GM15510 (cell line): ENCODE measurements around the gene PLEKHN1.
A peak's percentile ranks its signal among the peaks of the same experiment; 100 is the strongest.

Experiments
- POLR2A ChIP-seq: IDR thresholded peaks from 3 replicates; pipeline ENCODE4 v1.6.1; 2011; ENCODE audit warnings: borderline replicate concordance; ENCODE audit not compliant: insufficient read length; ENCODE audit errors: extremely low read depth

PLEKHN1 gene

GRCh38 chr1:1011396-1011949 lies 45.2 kb downstream of the PLEKHN1 start:
- no peak for TF ChIP-seq POLR2A

DNA sequence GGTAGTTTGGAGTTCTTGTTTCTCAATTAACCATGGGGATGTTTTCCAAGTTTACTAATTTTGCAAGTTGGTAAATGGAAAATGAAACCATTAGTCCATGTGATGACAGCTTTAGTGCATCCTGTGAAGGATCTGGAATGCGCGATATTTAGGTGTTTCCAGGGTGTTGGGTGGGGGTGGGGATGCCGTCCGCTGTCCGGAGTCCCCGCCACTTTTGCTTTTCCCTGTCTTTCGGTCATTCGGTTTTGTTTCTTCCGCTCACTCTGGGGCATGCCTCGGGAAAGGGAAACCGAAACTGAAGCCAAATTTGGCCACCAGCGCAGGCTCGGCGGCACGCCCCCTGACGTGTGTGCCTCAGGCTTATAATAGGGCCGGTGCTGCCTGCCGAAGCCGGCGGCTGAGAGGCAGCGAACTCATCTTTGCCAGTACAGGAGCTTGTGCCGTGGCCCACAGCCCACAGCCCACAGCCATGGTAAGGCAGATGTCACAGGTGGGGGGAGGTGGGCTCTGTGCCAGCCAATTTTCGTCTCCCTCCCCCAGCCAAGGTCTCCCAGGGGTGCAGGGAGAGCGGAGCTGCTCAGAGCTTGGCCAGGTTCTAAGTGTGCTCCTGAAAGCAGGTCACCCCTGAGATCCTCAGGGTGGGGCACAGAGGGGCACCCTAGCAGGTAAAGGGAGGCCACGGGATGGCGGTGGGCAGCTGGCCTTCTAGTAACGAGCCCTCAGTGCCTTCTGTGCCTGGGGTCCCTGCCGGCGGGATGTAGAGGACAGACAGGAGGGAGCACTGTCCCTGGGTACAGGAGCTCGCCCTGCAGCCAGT lies 47.0 kb downstream of the PLEKHN1 start, which contains the start of gene ISG15:
ISG15 (plus strand) TSS at position 393 of the 817 bp plus-strand sequence; CDS start at position 470, 77 bp downstream.
- peak; percentile 95 for TF ChIP-seq POLR2A

GRCh38 chr1:1013922-1014648 lies 47.8 kb downstream of the PLEKHN1 start:
- peak; percentile 15 for TF ChIP-seq POLR2A

GRCh38 chr1:1014799-1015681 lies 48.8 kb downstream of the PLEKHN1 start:
- TF ChIP-seq POLR2A: no peak

DNA sequence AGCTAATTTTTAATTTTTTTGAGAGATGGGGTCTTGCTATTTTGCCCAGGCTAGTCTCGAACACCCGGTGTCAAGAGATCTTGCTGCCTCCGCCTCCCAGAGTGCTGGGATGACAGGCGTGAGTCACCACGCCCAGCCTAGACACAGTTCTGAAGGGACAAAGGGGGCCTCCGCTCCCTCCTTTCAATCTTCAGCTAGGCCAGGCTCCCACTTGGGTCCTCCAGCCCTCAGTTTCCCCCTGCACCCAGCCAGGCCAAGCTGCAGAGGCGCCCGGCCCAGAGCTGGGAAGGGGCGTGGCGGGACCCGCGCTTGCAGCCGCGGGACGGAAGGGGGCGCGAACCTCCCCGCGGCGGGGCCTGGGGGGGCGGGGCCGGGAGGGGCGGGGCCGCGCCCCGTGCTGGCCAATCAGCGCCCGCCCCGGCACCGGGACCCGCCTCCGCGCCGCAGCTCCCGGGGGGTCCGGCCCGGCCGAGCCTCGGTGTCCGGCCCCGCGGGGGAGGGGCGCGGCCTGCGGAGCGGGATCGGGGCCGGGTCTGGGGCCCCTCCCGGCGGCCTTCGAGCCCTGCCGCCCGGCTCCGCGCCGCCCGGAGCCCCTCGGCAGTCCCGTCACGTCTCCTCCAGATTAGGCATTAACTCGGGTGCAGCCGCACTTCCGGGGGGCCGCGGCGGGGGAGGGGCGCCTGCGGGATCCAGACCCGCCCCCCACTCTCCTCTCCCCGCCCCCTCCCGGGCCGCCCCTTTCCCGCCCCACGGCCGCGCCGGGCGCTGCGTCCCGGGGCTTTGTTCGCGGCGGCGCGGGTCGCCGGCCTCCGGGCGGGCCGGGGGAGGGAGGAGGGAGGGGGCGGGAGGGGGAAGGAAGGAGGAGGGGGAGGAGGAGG lies 53.1 kb downstream of the PLEKHN1 start:
- peak; percentile 14 for TF ChIP-seq POLR2A

DNA sequence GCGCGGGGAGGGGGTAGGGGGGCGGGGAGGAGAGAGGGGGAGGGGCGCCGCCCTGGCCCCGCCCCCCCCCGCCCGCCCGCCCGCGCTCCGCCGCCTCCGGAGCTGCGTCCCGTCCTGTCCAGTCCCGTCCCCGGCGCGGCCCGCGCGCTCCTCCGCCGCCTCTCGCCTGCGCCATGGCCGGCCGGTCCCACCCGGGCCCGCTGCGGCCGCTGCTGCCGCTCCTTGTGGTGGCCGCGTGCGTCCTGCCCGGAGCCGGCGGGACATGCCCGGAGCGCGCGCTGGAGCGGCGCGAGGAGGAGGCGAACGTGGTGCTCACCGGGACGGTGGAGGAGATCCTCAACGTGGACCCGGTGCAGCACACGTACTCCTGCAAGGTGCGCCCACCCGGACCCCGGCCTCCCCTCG lies 53.7 kb downstream of the PLEKHN1 start, which contains the start of gene AGRN:
AGRN (plus strand) TSS at position 121 of the 405 bp plus-strand sequence; CDS start at position 174, 53 bp downstream.
- TF ChIP-seq POLR2A: peak; percentile 55

DNA sequence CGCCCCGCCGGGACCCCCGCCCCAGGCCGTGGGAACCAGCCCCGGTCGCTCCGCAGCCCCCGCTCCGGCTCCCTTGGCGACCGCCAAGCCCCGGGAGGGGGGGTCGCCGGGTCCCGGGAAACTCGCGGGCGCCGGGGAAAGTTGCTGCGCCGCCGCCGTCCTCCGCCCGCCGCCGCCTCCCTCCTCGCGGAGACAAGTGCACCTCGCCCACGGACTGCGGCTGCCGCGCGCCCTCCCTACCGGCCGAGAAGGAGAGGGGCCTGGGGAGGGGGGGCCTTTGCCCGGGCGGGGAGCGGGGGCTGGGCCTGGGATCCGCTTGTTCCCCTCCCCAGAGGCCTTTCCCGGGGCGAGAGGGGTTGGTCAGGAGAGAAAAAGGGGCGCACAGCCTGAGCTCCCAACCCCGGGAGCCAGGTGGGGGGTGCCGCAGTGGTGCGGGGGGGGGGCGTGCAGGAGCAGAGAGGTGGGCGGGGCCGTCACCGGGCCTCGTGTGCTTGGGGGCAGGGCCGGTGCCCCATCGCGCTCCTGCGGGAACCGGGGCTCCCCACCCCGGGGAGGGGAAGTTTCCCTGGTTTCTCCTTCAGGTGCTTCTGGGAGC lies 54.2 kb downstream of the PLEKHN1 start:
- TF ChIP-seq POLR2A: no peak

DNA sequence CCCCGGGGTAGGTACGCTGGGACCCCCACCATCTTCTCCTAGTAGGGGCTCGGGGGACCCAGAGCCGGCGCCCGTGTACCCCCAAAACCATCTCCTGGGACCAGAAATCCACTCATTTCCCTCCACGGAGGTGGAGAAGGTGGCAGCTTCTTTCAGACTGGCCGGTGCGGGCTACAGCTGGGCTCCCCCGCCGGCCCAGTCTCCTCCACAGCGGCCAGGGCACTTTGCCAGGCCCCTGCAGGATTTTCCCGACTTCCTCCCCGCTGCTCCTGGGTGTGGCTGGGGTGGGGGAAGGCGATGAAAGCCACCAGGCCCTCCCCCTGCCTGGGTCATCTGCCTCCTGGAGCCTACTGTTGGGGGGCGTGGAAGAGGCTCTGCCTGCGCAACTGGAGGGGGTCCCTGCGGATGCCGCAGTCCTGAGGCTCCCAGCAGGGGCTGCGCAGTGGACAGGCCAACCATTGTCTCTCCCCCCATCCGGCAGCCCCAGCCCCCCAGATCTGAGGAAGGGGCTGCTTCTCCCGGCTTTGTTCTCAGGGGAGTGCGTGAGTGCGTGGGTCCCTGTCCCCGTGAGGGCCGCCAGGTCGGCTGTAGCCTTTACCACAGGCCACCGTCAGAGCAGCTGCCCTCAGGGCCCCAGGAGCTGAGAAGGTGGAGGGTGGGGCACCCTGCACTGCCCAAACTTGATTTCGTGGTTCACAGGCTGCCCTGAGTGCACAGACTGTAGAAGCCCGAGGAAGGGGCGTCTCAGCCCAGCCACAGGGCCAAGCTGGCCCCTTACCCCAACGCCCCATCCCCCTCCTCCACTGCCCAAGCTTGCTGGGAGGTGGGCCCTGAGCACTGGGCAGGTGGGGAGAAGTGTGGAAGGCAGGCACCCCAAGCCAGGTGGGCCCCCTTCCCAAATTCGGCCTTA lies 55.0 kb downstream of the PLEKHN1 start:
- no peak for TF ChIP-seq POLR2A

DNA sequence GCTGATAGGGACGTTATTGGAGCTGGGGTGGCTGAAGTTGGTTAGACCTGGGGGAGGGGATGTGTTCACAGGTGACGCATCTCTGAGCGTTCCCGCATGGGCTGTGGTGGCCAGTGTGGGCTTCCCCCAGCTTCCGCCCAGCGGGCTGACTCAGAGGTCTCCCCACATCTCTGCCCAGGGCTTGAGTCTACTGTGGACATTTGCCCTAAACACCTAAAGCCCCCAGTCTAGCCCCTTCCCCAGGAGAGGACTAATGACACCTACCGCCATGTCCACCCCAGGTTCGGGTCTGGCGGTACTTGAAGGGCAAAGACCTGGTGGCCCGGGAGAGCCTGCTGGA lies 55.6 kb downstream of the PLEKHN1 start:
- no peak for TF ChIP-seq POLR2A

DNA sequence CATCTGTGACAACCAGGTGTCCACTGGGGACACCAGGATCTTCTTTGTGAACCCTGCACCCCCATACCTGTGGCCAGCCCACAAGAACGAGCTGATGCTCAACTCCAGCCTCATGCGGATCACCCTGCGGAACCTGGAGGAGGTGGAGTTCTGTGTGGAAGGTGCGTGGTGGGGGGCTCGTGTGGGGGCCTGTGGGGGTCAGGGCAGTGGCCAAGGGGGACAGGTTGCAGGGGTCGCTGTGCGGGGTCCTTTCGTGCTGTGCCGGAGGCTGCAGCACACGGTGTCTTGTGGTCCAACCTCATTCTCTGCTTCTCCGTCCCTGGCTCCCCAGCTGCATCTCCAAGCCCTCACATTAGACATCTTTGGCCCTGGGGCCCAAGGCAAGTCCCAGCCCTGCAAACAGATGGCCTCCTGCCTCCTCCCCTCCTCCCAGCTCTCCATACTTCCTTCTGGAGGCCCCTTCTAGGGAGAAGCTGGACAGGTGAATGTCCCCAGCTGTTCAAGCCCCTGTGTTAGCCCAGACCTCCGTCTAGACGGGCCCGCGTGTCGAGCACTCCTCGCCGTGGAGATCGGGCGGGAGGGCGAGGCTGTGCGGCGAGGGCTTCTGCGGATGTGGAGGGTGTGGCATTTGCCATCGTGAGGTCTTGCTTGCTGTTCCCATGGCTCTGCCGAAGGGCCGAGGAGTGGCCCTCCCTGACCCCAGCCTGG lies 56.2 kb downstream of the PLEKHN1 start:
- no peak for TF ChIP-seq POLR2A

- TF ChIP-seq POLR2A: no peak
These were observed 57.4 kb downstream of the PLEKHN1 start for GRCh38 chr1:1023700-1024099.

DNA sequence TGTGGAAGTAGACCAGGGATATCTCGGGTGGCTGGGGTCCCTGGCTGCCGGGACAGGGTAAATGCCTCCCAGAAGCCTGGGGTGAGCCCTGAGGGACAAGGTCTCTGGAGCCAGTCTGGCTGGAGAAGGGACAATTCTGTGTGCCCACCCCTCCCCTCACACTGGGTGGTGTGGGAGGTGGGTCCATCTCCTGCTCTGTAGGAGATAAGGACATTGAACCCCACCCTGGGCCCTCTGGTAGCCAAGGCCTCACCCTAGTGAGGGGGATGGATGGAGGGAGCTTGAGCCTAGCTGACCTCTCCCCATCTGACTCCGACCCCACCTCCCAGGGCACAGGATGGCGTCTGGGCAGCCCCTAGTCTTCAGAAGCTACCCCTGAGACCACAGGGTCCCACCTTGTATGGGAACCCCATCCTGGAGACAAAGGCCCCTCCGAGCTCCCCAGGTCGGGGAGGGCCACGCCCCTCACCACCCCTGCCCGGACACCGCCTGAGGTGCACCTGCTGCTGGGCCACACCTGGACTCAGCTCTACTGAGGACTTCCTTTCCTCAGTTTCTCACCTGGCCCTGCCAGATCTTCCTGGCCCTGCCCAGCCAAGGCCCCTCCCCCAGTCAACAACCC lies 58.0 kb downstream of the PLEKHN1 start:
- TF ChIP-seq POLR2A: no peak
